Activated T-cell treated with anti-CD3 and anti-CD28 coated beads, Interleukin-2, amount 50 U/mL, for 48 hours (primary cell): Measurements from ENCODE around the gene LCORL.
"Not testable (repeated sequence)": the region's sequence is repeated elsewhere in the genome, so short reads cannot be mapped to it uniquely, and the experiment has no call there.

Experiments used
- DNase-seq, 2 experiments: peaks; one replicate each; pipeline ENCODE4 v3.0.0-alpha.2; 2020

LCORL gene

GRCh38 chr4:18014269-18014668, 7.3 kb downstream of the LCORL start:
- no peak for DNase-seq

GRCh38 chr4:18012807-18013462, 8.6 kb downstream of the LCORL start:
- DNase-seq, result no peak

- no peak for DNase-seq
These were observed 9.3 kb downstream of the LCORL start for GRCh38 chr4:18012134-18012806.

GRCh38 chr4:18007625-18008024, 13.9 kb downstream of the LCORL start:
- no peak for DNase-seq

- DNase-seq, result not testable (repeated sequence)
These were observed 15.1 kb downstream of the LCORL start for GRCh38 chr4:18006432-18006831.

GRCh38 chr4:17997129-17997528, 24.4 kb downstream of the LCORL start:
- no peak for DNase-seq

GRCh38 chr4:17995165-17995564, 26.4 kb downstream of the LCORL start:
- no peak for DNase-seq

GRCh38 chr4:17985832-17986231, 35.7 kb downstream of the LCORL start:
- DNase-seq, result no peak

GRCh38 chr4:17981063-17981462, 40.5 kb downstream of the LCORL start:
- no peak for DNase-seq

GRCh38 chr4:17968721-17969120, 52.8 kb downstream of the LCORL start:
- DNase-seq, result no peak

GRCh38 chr4:17967078-17967477, 54.5 kb downstream of the LCORL start:
- no peak for DNase-seq

- DNase-seq, result no peak
These were observed 55.2 kb downstream of the LCORL start for GRCh38 chr4:17966312-17966711.

- no peak for DNase-seq
These were observed 57.0 kb downstream of the LCORL start for GRCh38 chr4:17964576-17964975.

- DNase-seq, result no peak
These were observed 59.4 kb downstream of the LCORL start for GRCh38 chr4:17962171-17962570.

GRCh38 chr4:17961249-17961648, 60.3 kb downstream of the LCORL start:
- no peak for DNase-seq

GRCh38 chr4:17958181-17958580, 63.4 kb downstream of the LCORL start:
- no peak for DNase-seq

GRCh38 chr4:17957688-17958087, 63.9 kb downstream of the LCORL start:
- no peak for DNase-seq

GRCh38 chr4:17956245-17956644, 65.3 kb downstream of the LCORL start:
- DNase-seq, result no peak

- no peak for DNase-seq
These were observed 76.3 kb downstream of the LCORL start for GRCh38 chr4:17945303-17945702.

- DNase-seq, result no peak
These were observed 79.8 kb downstream of the LCORL start for GRCh38 chr4:17941731-17942130.

GRCh38 chr4:17939054-17939453, 82.5 kb downstream of the LCORL start:
- DNase-seq, result no peak

GRCh38 chr4:17934286-17934685, 87.3 kb downstream of the LCORL start:
- no peak for DNase-seq

GRCh38 chr4:17933126-17933525, 88.4 kb downstream of the LCORL start:
- no peak for DNase-seq

- DNase-seq, result no peak
These were observed 89.5 kb downstream of the LCORL start for GRCh38 chr4:17932041-17932440.

- no peak for DNase-seq
These were observed 91.3 kb downstream of the LCORL start for GRCh38 chr4:17930256-17930655.
